ENCODE results near the gene DCK.

Gene DCK

GRCh38 chr4:71062436-71062835 lies 69.0 kb downstream of the DCK start:
- Histone ChIP-seq H4K20me1 (ENCODE audit: insufficient read depth) (no peaks in the 10 kb centered on the region), H3K27me3 (ENCODE audit: insufficient read depth, low read depth) (no peaks in the 10 kb centered on the region), H2AFZ (ENCODE audit: low read depth) (no peak overlapping the region), H3K27ac (no peak overlapping the region), H3K36me3 (ENCODE audit: insufficient read depth) (no peaks in the 10 kb centered on the region), H3K9ac (no peak overlapping the region), H3K4me3 (IDR thresholded peaks at IDR 0.05; ENCODE audit: insufficient read depth, low read depth, low read length) (no peak overlapping the region), H3K4me1 (ENCODE audit: low read depth, poor library complexity, severe bottlenecking) (no peaks in the 10 kb centered on the region), H3K4me2 (no peak overlapping the region), H3K79me2 (ENCODE audit: insufficient read depth, low read depth) (no peaks in the 10 kb centered on the region)
- TF ChIP-seq CTCF (conservative IDR thresholded peaks at IDR 0.05; ENCODE audit: low read depth, low read length) = no peak

- H3K27me3 ChIP-seq (ENCODE audit: insufficient read depth, low read depth) = no peaks in the 10 kb centered on the region
- no peak overlapping the region for H3K9ac ChIP-seq
- no peak overlapping the region for H3K4me3 ChIP-seq (IDR thresholded peaks at IDR 0.05; ENCODE audit: insufficient read depth, low read depth, low read length)
- no peak for TF ChIP-seq CTCF (conservative IDR thresholded peaks at IDR 0.05; ENCODE audit: low read depth, low read length)
- no peaks in the 10 kb centered on the region for H3K36me3 ChIP-seq (ENCODE audit: insufficient read depth)
- H3K79me2 ChIP-seq (ENCODE audit: insufficient read depth, low read depth) = no peaks in the 10 kb centered on the region
- H3K4me2 ChIP-seq = no peak overlapping the region
- H3K27ac ChIP-seq = no peak overlapping the region
- no peak overlapping the region for H2AFZ ChIP-seq (ENCODE audit: low read depth)
- H3K4me1 ChIP-seq (ENCODE audit: low read depth, poor library complexity, severe bottlenecking) = no peaks in the 10 kb centered on the region
- no peaks in the 10 kb centered on the region for H4K20me1 ChIP-seq (ENCODE audit: insufficient read depth)
Measured at GRCh38 chr4:71063711-71064110, 70.3 kb downstream of the DCK start.

GRCh38 chr4:71064521-71064920 lies 71.1 kb downstream of the DCK start:
- Histone ChIP-seq H2AFZ (ENCODE audit: low read depth) (no peak overlapping the region), H3K9ac (no peak overlapping the region), H3K4me3 (IDR thresholded peaks at IDR 0.05; ENCODE audit: insufficient read depth, low read depth, low read length) (no peak overlapping the region), H4K20me1 (ENCODE audit: insufficient read depth) (no peaks in the 10 kb centered on the region), H3K79me2 (ENCODE audit: insufficient read depth, low read depth) (no peaks in the 10 kb centered on the region), H3K27me3 (ENCODE audit: insufficient read depth, low read depth) (no peaks in the 10 kb centered on the region), H3K4me1 (ENCODE audit: low read depth, poor library complexity, severe bottlenecking) (no peaks in the 10 kb centered on the region), H3K4me2 (no peak overlapping the region), H3K27ac (no peak overlapping the region), H3K36me3 (ENCODE audit: insufficient read depth) (no peaks in the 10 kb centered on the region)
- no peak for TF ChIP-seq CTCF (conservative IDR thresholded peaks at IDR 0.05; ENCODE audit: low read depth, low read length)

GRCh38 chr4:71065991-71066510 lies 72.6 kb downstream of the DCK start:
- Histone ChIP-seq H2AFZ (ENCODE audit: low read depth) (no peak overlapping the region), H3K27me3 (ENCODE audit: insufficient read depth, low read depth) (no peaks in the 10 kb centered on the region), H3K27ac (no peak overlapping the region), H3K4me1 (ENCODE audit: low read depth, poor library complexity, severe bottlenecking) (no peaks in the 10 kb centered on the region), H3K79me2 (ENCODE audit: insufficient read depth, low read depth) (no peaks in the 10 kb centered on the region), H3K9ac (no peak overlapping the region), H3K4me2 (no peak overlapping the region), H3K36me3 (ENCODE audit: insufficient read depth) (no peaks in the 10 kb centered on the region), H3K4me3 (IDR thresholded peaks at IDR 0.05; ENCODE audit: insufficient read depth, low read depth, low read length) (no peak overlapping the region), H4K20me1 (ENCODE audit: insufficient read depth) (no peaks in the 10 kb centered on the region)
- TF ChIP-seq CTCF (conservative IDR thresholded peaks at IDR 0.05; ENCODE audit: low read depth, low read length) = no peak

Data from KMS-11 (cell line).